HG03457 (cell line): Measurements from ENCODE around the gene ANAPC15.
"Not testable (repeated sequence)": the region's sequence is repeated elsewhere in the genome, so short reads cannot be mapped to it uniquely, and the experiment has no call there.

Experiments
- ATAC-seq: cut with Tn5 transposase; IDR thresholded peaks from one replicate; pipeline ENCODE4 v1.9.1; 2021; ENCODE audit warnings: moderate number of reproducible peaks; ENCODE audit not compliant: unreplicated experiment

The ANAPC15 gene

GRCh38 chr11:72112143-72112977, at the start of gene ANAPC15:
ANAPC15 (minus strand) TSS chr11:72112695; CDS start chr11:72111276, 1,419 bp downstream.
- peak; percentile 78 for ATAC-seq

- ATAC-seq = no peak
Observed at GRCh38 chr11:72160319-72160718, 47.8 kb upstream of the ANAPC15 start.

- no peak for ATAC-seq
Observed at GRCh38 chr11:72157131-72157530, 44.6 kb upstream of the ANAPC15 start.

- ATAC-seq = no peak
Observed at GRCh38 chr11:72155751-72156150, 43.3 kb upstream of the ANAPC15 start.

- ATAC-seq = no peak
Observed at GRCh38 chr11:72154816-72155215, 42.3 kb upstream of the ANAPC15 start.

GRCh38 chr11:72153874-72154273, 41.4 kb upstream of the ANAPC15 start:
- ATAC-seq = not testable (repeated sequence)

- no peak for ATAC-seq
Observed at GRCh38 chr11:72150882-72151281, 38.4 kb upstream of the ANAPC15 start.

- no peak for ATAC-seq
Observed at GRCh38 chr11:72146625-72147024, 34.1 kb upstream of the ANAPC15 start.

- no peak for ATAC-seq
Observed at GRCh38 chr11:72144807-72145565, 32.5 kb upstream of the ANAPC15 start.

- not testable (repeated sequence) for ATAC-seq
Observed at GRCh38 chr11:72142543-72142942, 30.0 kb upstream of the ANAPC15 start.

GRCh38 chr11:72142086-72142485, 29.6 kb upstream of the ANAPC15 start:
- ATAC-seq = not testable (repeated sequence)

- ATAC-seq = no peak
Observed at GRCh38 chr11:72141066-72141465, 28.6 kb upstream of the ANAPC15 start.

- no peak for ATAC-seq
Observed at GRCh38 chr11:72140661-72141060, 28.2 kb upstream of the ANAPC15 start.

- no peak for ATAC-seq
Observed at GRCh38 chr11:72139500-72139899, 27.0 kb upstream of the ANAPC15 start.

GRCh38 chr11:72138821-72139390, 26.4 kb upstream of the ANAPC15 start:
- no peak for ATAC-seq

GRCh38 chr11:72136684-72137262, 24.3 kb upstream of the ANAPC15 start:
- no peak for ATAC-seq

GRCh38 chr11:72135891-72136683, 23.6 kb upstream of the ANAPC15 start:
- no peak for ATAC-seq

GRCh38 chr11:72135473-72135872, 23.0 kb upstream of the ANAPC15 start, which contains the start of gene FOLR3:
FOLR3 (plus strand) TSS chr11:72135725; CDS start chr11:72135953, 228 bp downstream.
- not testable (repeated sequence) for ATAC-seq

- no peak for ATAC-seq
Observed at GRCh38 chr11:72132646-72133045, 20.2 kb upstream of the ANAPC15 start.

- ATAC-seq = no peak
Observed at GRCh38 chr11:72129381-72129780, 16.9 kb upstream of the ANAPC15 start.
